ENCODE results near the gene MYH9.
"Not testable (repeated sequence)": the region's sequence is repeated elsewhere in the genome, so short reads cannot be mapped to it uniquely, and the experiment has no call there.

MYH9 gene

GRCh38 chr22:36299295-36299694 is 88.5 kb downstream of the MYH9 start:
- Mint-ChIP-seq H3K4me1 (peaks cover 22% of the 10 kb centered on the region), H3K27ac (peak overlapping the region; percentile 51), H3K27me3 (no peaks in the 10 kb centered on the region), H3K4me3 (no peak overlapping the region), H3K36me3 (peaks cover 70% of the 10 kb centered on the region), H3K9me3 (no peaks in the 10 kb centered on the region)
- no peak for ATAC-seq

- no peak for ATAC-seq
- Mint-ChIP-seq H3K4me3 (no peak overlapping the region), H3K27me3 (no peaks in the 10 kb centered on the region), H3K36me3 (peaks cover 68% of the 10 kb centered on the region), H3K4me1 (peaks cover 17% of the 10 kb centered on the region), H3K27ac (no peak overlapping the region), H3K9me3 (no peaks in the 10 kb centered on the region)
Measured at GRCh38 chr22:36298601-36299000, 89.2 kb downstream of the MYH9 start.

- Mint-ChIP-seq H3K27me3 (no peaks in the 10 kb centered on the region), H3K4me1 (peaks cover 16% of the 10 kb centered on the region), H3K4me3 (no peak overlapping the region), H3K9me3 (no peaks in the 10 kb centered on the region), H3K36me3 (peaks cover 72% of the 10 kb centered on the region), H3K27ac (no peak overlapping the region)
- no peak for ATAC-seq
Measured at GRCh38 chr22:36298118-36298517, 89.6 kb downstream of the MYH9 start.

- Mint-ChIP-seq H3K4me1 (peaks cover 13% of the 10 kb centered on the region), H3K27ac (no peak overlapping the region), H3K36me3 (peaks cover 78% of the 10 kb centered on the region), H3K9me3 (no peaks in the 10 kb centered on the region), H3K4me3 (no peak overlapping the region), H3K27me3 (no peaks in the 10 kb centered on the region)
- no peak for ATAC-seq
Measured at GRCh38 chr22:36297568-36297967, 90.2 kb downstream of the MYH9 start.

GRCh38 chr22:36296690-36297089 is 91.1 kb downstream of the MYH9 start:
- no peaks in the 10 kb centered on the region for H3K27me3 Mint-ChIP-seq
- H3K27ac Mint-ChIP-seq, result no peak overlapping the region
- no peak overlapping the region for H3K4me3 Mint-ChIP-seq
- ATAC-seq, result no peak
- H3K4me1 Mint-ChIP-seq, result peaks cover 10% of the 10 kb centered on the region
- H3K9me3 Mint-ChIP-seq, result no peaks in the 10 kb centered on the region
- H3K36me3 Mint-ChIP-seq, result peaks cover 83% of the 10 kb centered on the region

- no peak for ATAC-seq
- no peak overlapping the region for H3K4me3 Mint-ChIP-seq
- no peaks in the 10 kb centered on the region for H3K27me3 Mint-ChIP-seq
- H3K4me1 Mint-ChIP-seq, result no peaks in the 10 kb centered on the region
- no peak overlapping the region for H3K27ac Mint-ChIP-seq
- peaks cover 75% of the 10 kb centered on the region for H3K36me3 Mint-ChIP-seq
- no peaks in the 10 kb centered on the region for H3K9me3 Mint-ChIP-seq
Measured at GRCh38 chr22:36295247-36295646, 92.5 kb downstream of the MYH9 start.

- Mint-ChIP-seq H3K27ac (peak overlapping the region; percentile 24), H3K27me3 (no peaks in the 10 kb centered on the region), H3K9me3 (no peaks in the 10 kb centered on the region), H3K36me3 (peaks cover 74% of the 10 kb centered on the region), H3K4me1 (no peaks in the 10 kb centered on the region), H3K4me3 (no peak overlapping the region)
- ATAC-seq, result no peak
Measured at GRCh38 chr22:36294801-36295200, 93.0 kb downstream of the MYH9 start.

GRCh38 chr22:36294293-36294620 is 93.5 kb downstream of the MYH9 start:
- ATAC-seq, result no peak
- Mint-ChIP-seq H3K4me1 (peaks cover under 1% of the 10 kb centered on the region), H3K4me3 (no peak overlapping the region), H3K9me3 (no peaks in the 10 kb centered on the region), H3K36me3 (peaks cover 74% of the 10 kb centered on the region), H3K27ac (peak overlapping the region; percentile 24), H3K27me3 (no peaks in the 10 kb centered on the region)

GRCh38 chr22:36293606-36294292 is 94.0 kb downstream of the MYH9 start:
- Mint-ChIP-seq H3K27ac (peak overlapping the region; percentile 24), H3K9me3 (no peaks in the 10 kb centered on the region), H3K4me3 (no peak overlapping the region), H3K36me3 (peaks cover 76% of the 10 kb centered on the region), H3K4me1 (peaks cover 5% of the 10 kb centered on the region), H3K27me3 (no peaks in the 10 kb centered on the region)
- ATAC-seq, result no peak

- no peak overlapping the region for H3K27ac Mint-ChIP-seq
- peaks cover 6% of the 10 kb centered on the region for H3K4me1 Mint-ChIP-seq
- no peak overlapping the region for H3K4me3 Mint-ChIP-seq
- peaks cover 81% of the 10 kb centered on the region for H3K36me3 Mint-ChIP-seq
- H3K27me3 Mint-ChIP-seq, result no peaks in the 10 kb centered on the region
- no peak for ATAC-seq
- no peaks in the 10 kb centered on the region for H3K9me3 Mint-ChIP-seq
Measured at GRCh38 chr22:36292823-36293530, 94.8 kb downstream of the MYH9 start.

- Mint-ChIP-seq H3K27ac (no peak overlapping the region), H3K4me1 (peaks cover 6% of the 10 kb centered on the region), H3K36me3 (peaks cover 77% of the 10 kb centered on the region), H3K4me3 (no peak overlapping the region), H3K27me3 (no peaks in the 10 kb centered on the region), H3K9me3 (no peaks in the 10 kb centered on the region)
- peak; percentile 27 for ATAC-seq
Measured at GRCh38 chr22:36291831-36292740, 95.7 kb downstream of the MYH9 start.

- H3K4me1 Mint-ChIP-seq, H3K9me3 Mint-ChIP-seq, H3K27ac Mint-ChIP-seq, H3K27me3 Mint-ChIP-seq, ATAC-seq, H3K4me3 Mint-ChIP-seq: not testable (repeated sequence)
- peaks cover 81% of the 10 kb centered on the region for H3K36me3 Mint-ChIP-seq
Measured at GRCh38 chr22:36290391-36291075, 97.2 kb downstream of the MYH9 start.

GRCh38 chr22:36289948-36290371 is 97.8 kb downstream of the MYH9 start:
- peaks cover 79% of the 10 kb centered on the region for H3K36me3 Mint-ChIP-seq
- H3K4me1 Mint-ChIP-seq, ATAC-seq, H3K27me3 Mint-ChIP-seq, H3K9me3 Mint-ChIP-seq, H3K4me3 Mint-ChIP-seq, H3K27ac Mint-ChIP-seq: not testable (repeated sequence)

GRCh38 chr22:36289406-36289870 is 98.3 kb downstream of the MYH9 start:
- Mint-ChIP-seq H3K4me3 (no peak overlapping the region), H3K36me3 (peaks cover 78% of the 10 kb centered on the region), H3K27ac (peak overlapping the region; percentile 37), H3K4me1 (peaks cover 6% of the 10 kb centered on the region), H3K9me3 (no peaks in the 10 kb centered on the region), H3K27me3 (no peaks in the 10 kb centered on the region)
- no peak for ATAC-seq

Data from stimulated activated memory B cell treated with anti-CD40 and anti-IgM and Interleukin-4, amounts not matched to agents 10 μg/mL and 1 μg/mL and 100 μg/mL, for 72 hours (primary cell).